Hepatocyte (in vitro differentiated cells): Measurements from ENCODE around the gene ABCB10. TPM values are rescaled to one million over a fixed set of nuclear protein-coding genes. Genes with fewer than 3 reads are reported as not detected.

Source experiments
- DNase-seq: peaks from one replicate; pipeline ENCODE4 v3.0.0-alpha.2; 2016; ENCODE audit warnings: low spot score
- H2AFZ ChIP-seq: fragments of 200-600 bp; sonication (generic); 2 replicates; pipeline ENCODE4 v1.6.0; 2016; ENCODE audit warnings: antibody characterized with exemption, mild to moderate bottlenecking
- H3K27ac ChIP-seq: fragments of 200-600 bp; sonication (generic); 2 replicates; pipeline ENCODE4 v1.5.1; 2016; ENCODE audit warnings: mild to moderate bottlenecking
- H3K27me3 ChIP-seq: fragments of 200-600 bp; sonication (generic); 2 replicates; pipeline ENCODE4 v1.6.1; 2016
- H3K36me3 ChIP-seq: fragments of 200-600 bp; sonication (generic); replicated peaks from 2 replicates; pipeline ENCODE4 v1.5.1; 2016; ENCODE audit warnings: low read depth; ENCODE audit not compliant: insufficient read depth
- H3K4me1 ChIP-seq: fragments of 200-600 bp; sonication (generic); 2 replicates; pipeline ENCODE4 v1.5.1; 2016; ENCODE audit warnings: mild to moderate bottlenecking, moderate library complexity; ENCODE audit not compliant: insufficient read depth
- H3K4me2 ChIP-seq: fragments of 200-600 bp; sonication (generic); 2 replicates; pipeline ENCODE4 v1.6.0; 2016
- H3K4me3 ChIP-seq: fragments of 200-600 bp; sonication (generic); 2 replicates; pipeline ENCODE4 v1.5.1; 2016; ENCODE audit warnings: mild to moderate bottlenecking
- H3K79me2 ChIP-seq: fragments of 200-600 bp; sonication (generic); 2 replicates; pipeline ENCODE4 v1.6.0; 2017; ENCODE audit warnings: mild to moderate bottlenecking
- H3K9me2 ChIP-seq: fragments of 200-600 bp; sonication (generic); replicated peaks from 2 replicates; pipeline ENCODE4 v1.6.0; 2017; ENCODE audit warnings: mild to moderate bottlenecking; ENCODE audit not compliant: insufficient read depth
- H3K9me3 ChIP-seq: fragments of 200-600 bp; sonication (generic); 2 replicates; pipeline ENCODE4 v1.5.1; 2016; ENCODE audit warnings: low read depth, mild to moderate bottlenecking
- H4K20me1 ChIP-seq: fragments of 200-600 bp; sonication (generic); 2 replicates; pipeline ENCODE4 v1.6.0; 2016; ENCODE audit warnings: mild to moderate bottlenecking; ENCODE audit not compliant: insufficient read depth, poor library complexity, severe bottlenecking
- CTCF ChIP-seq: fragments of 200-600 bp; sonication (generic); IDR thresholded peaks from 2 replicates; pipeline ENCODE4 v1.5.1; 2016; ENCODE audit warnings: antibody characterized with exemption, mild to moderate bottlenecking; ENCODE audit not compliant: poor library complexity
- EZH2 ChIP-seq: fragments of 200-600 bp; sonication (generic); IDR thresholded peaks from 2 replicates; pipeline ENCODE4 v1.6.1; 2016; ENCODE audit warnings: antibody characterized with exemption, mild to moderate bottlenecking, borderline replicate concordance
- EZH2phosphoT487 ChIP-seq: fragments of 200-600 bp; sonication (generic); IDR thresholded peaks from one replicate; pipeline ENCODE4 v1.6.1; 2018; ENCODE audit warnings: antibody characterized with exemption, mild to moderate bottlenecking, low read depth, moderate library complexity; ENCODE audit not compliant: unreplicated experiment, severe bottlenecking
- WGBS: methylation state at CpG from one replicate; pipeline ENCODE4 v1.1.6; 2016; ENCODE audit warnings: low lambda C conversion rate; ENCODE audit errors: missing lambda C conversion rate; 5-methylcytosine and 5-hydroxymethylcytosine counted together
- polyA plus RNA-seq: library from polyadenylated mRNA; unstranded; fragments of >200 nt; fragmentation: Nextera tagmentation; extraction: Ambion mirVana; gene quantifications from 2 replicates; pipeline ENCODE4 v1.2.1, GENCODE V29; 2016
- total RNA-seq: library from RNA; depleted of rRNA; stranded (reverse); fragments of >200 nt; gene quantifications from 2 replicates; pipeline ENCODE4 v1.2.3, GENCODE V29; 2014

The ABCB10 gene
- total and polyA plus RNA-seq, 2 experiments from 2014 or later: 23.4 to 33.3 TPM

GRCh38 chr1:229531326-229531725 lies 27.2 kb downstream of the ABCB10 start:
- no peak for TF ChIP-seq CTCF
- TF ChIP-seq EZH2: no peak
- no peak for TF ChIP-seq EZH2phosphoT487
- 91% methylated on average over 6 of the region's 6 CpGs for WGBS

GRCh38 chr1:229529639-229530038 lies 28.9 kb downstream of the ABCB10 start:
- TF ChIP-seq EZH2: no peak
- no peak for TF ChIP-seq EZH2phosphoT487
- no peak for TF ChIP-seq CTCF
- H3K4me2 ChIP-seq: no peak overlapping the region
- no peak overlapping the region for H3K4me3 ChIP-seq
- H3K4me1 ChIP-seq: no peaks in the 10 kb centered on the region
- H3K79me2 ChIP-seq: no peaks in the 10 kb centered on the region
- H3K9me2 ChIP-seq: no peaks in the 10 kb centered on the region
- no peak overlapping the region for H2AFZ ChIP-seq
- over 99% methylated on average over 7 of the region's 7 CpGs for WGBS
- H3K27me3 ChIP-seq: no peaks in the 10 kb centered on the region
- H3K36me3 ChIP-seq: no peaks in the 10 kb centered on the region
- no peak overlapping the region for H3K27ac ChIP-seq
- no peak for DNase-seq
- no peaks in the 10 kb centered on the region for H4K20me1 ChIP-seq
- H3K9me3 ChIP-seq: no peaks in the 10 kb centered on the region

More at GRCh38 chr1:229531326-229531725, 27.2 kb downstream of the ABCB10 start:
- Histone ChIP-seq H3K27ac (no peak overlapping the region), H3K4me2 (no peak overlapping the region), H3K4me3 (no peak overlapping the region), H3K9me3 (no peaks in the 10 kb centered on the region), H3K79me2 (no peaks in the 10 kb centered on the region), H3K36me3 (no peaks in the 10 kb centered on the region), H4K20me1 (no peaks in the 10 kb centered on the region), H3K9me2 (no peaks in the 10 kb centered on the region), H3K27me3 (no peaks in the 10 kb centered on the region), H2AFZ (no peak overlapping the region), H3K4me1 (no peaks in the 10 kb centered on the region)
- no peak for DNase-seq

GRCh38 chr1:229526695-229527094 lies 31.8 kb downstream of the ABCB10 start:
- Histone ChIP-seq H3K79me2 (no peaks in the 10 kb centered on the region), H2AFZ (no peak overlapping the region), H3K9me2 (no peaks in the 10 kb centered on the region), H3K4me2 (no peak overlapping the region), H3K27ac (no peak overlapping the region), H4K20me1 (no peaks in the 10 kb centered on the region), H3K4me3 (no peak overlapping the region), H3K36me3 (no peaks in the 10 kb centered on the region), H3K9me3 (no peaks in the 10 kb centered on the region), H3K27me3 (no peaks in the 10 kb centered on the region), H3K4me1 (no peaks in the 10 kb centered on the region)
- DNase-seq: no peak
- no peak for TF ChIP-seq EZH2
- TF ChIP-seq EZH2phosphoT487: no peak
- TF ChIP-seq CTCF: no peak
- WGBS: 94% methylated on average over 1 of the region's 1 CpG

- no peaks in the 10 kb centered on the region for H3K9me3 ChIP-seq
- no peak for DNase-seq
- no peak overlapping the region for H3K27ac ChIP-seq
- no peaks in the 10 kb centered on the region for H3K27me3 ChIP-seq
- TF ChIP-seq EZH2phosphoT487 (no peak), EZH2 (no peak), CTCF (no peak)
- no peaks in the 10 kb centered on the region for H3K79me2 ChIP-seq
- 96% methylated on average over 1 of the region's 1 CpG for WGBS
- H3K4me2 ChIP-seq: no peak overlapping the region
- no peak overlapping the region for H3K4me3 ChIP-seq
- no peaks in the 10 kb centered on the region for H4K20me1 ChIP-seq
- no peak overlapping the region for H2AFZ ChIP-seq
- H3K9me2 ChIP-seq: no peaks in the 10 kb centered on the region
- no peaks in the 10 kb centered on the region for H3K4me1 ChIP-seq
- H3K36me3 ChIP-seq: no peaks in the 10 kb centered on the region
These were observed 35.5 kb downstream of the ABCB10 start for GRCh38 chr1:229523052-229523451.
